Epithelial cell of prostate (primary cell): Measurements from ENCODE around the gene CD59.
"Not testable (repeated sequence)": the region's sequence is repeated elsewhere in the genome, so short reads cannot be mapped to it uniquely, and the experiment has no call there.

Experiments
- DNase-seq: peaks from one replicate; pipeline ENCODE4 v3.0.0-alpha.2; 2011; ENCODE audit warnings: low read depth, low spot score
- H3K27ac ChIP-seq: fragments of 450-650 bp; 2 replicates; pipeline ENCODE4 v1.5.1; 2017; ENCODE audit warnings: mild to moderate bottlenecking

CD59 gene

GRCh38 chr11:33697997-33698396 lies 38.2 kb downstream of the CD59 start:
- DNase-seq = no peak
- H3K27ac ChIP-seq = peak overlapping the region; percentile 100

GRCh38 chr11:33696931-33697638 lies 39.1 kb downstream of the CD59 start:
- no peak for DNase-seq

GRCh38 chr11:33696411-33696810 lies 39.8 kb downstream of the CD59 start:
- DNase-seq = no peak
- H3K27ac ChIP-seq = peak overlapping the region; percentile 100

More at GRCh38 chr11:33696931-33697638, 39.1 kb downstream of the CD59 start:
- peak overlapping the region; percentile 100 for H3K27ac ChIP-seq

- no peak for DNase-seq
- H3K27ac ChIP-seq = peak overlapping the region; percentile 100
Observed at GRCh38 chr11:33695051-33695566, 41.1 kb downstream of the CD59 start.

- peak overlapping the region; percentile 100 for H3K27ac ChIP-seq
- DNase-seq = no peak
Observed at GRCh38 chr11:33694346-33695050, 41.7 kb downstream of the CD59 start.

- H3K27ac ChIP-seq = peak overlapping the region; percentile 100
Observed at GRCh38 chr11:33692541-33692940, 43.7 kb downstream of the CD59 start.

GRCh38 chr11:33692013-33692504 lies 44.2 kb downstream of the CD59 start:
- peak; percentile 92 for DNase-seq
- peak overlapping the region; percentile 100 for H3K27ac ChIP-seq

More at GRCh38 chr11:33692541-33692940, 43.7 kb downstream of the CD59 start:
- no peak for DNase-seq

GRCh38 chr11:33691066-33691864 lies 45.0 kb downstream of the CD59 start:
- peak overlapping the region; percentile 100 for H3K27ac ChIP-seq
- DNase-seq = no peak

- H3K27ac ChIP-seq = peak overlapping the region; percentile 100
- DNase-seq = peak; percentile 100
Observed at GRCh38 chr11:33690290-33691065, 45.7 kb downstream of the CD59 start.

GRCh38 chr11:33689501-33689900 lies 46.7 kb downstream of the CD59 start:
- DNase-seq = no peak
- peak overlapping the region; percentile 100 for H3K27ac ChIP-seq

GRCh38 chr11:33689085-33689484 lies 47.1 kb downstream of the CD59 start:
- H3K27ac ChIP-seq = peak overlapping the region; percentile 100
- DNase-seq = peak; percentile 89

GRCh38 chr11:33687733-33688479 lies 48.3 kb downstream of the CD59 start:
- no peak for DNase-seq

GRCh38 chr11:33685082-33685481 lies 51.1 kb downstream of the CD59 start:
- DNase-seq = no peak
- H3K27ac ChIP-seq = no peak overlapping the region

More at GRCh38 chr11:33687733-33688479, 48.3 kb downstream of the CD59 start:
- peak overlapping the region; percentile 100 for H3K27ac ChIP-seq

GRCh38 chr11:33684003-33684706 lies 52.1 kb downstream of the CD59 start:
- no peak for DNase-seq
- H3K27ac ChIP-seq = no peak overlapping the region

- H3K27ac ChIP-seq = peak overlapping the region; percentile 29
- DNase-seq = peak; percentile 70
Observed at GRCh38 chr11:33682446-33682845, 53.8 kb downstream of the CD59 start.

GRCh38 chr11:33682019-33682418 lies 54.2 kb downstream of the CD59 start:
- DNase-seq = no peak
- peak overlapping the region; percentile 29 for H3K27ac ChIP-seq

- DNase-seq, H3K27ac ChIP-seq: not testable (repeated sequence)
Observed at GRCh38 chr11:33678616-33679015, 57.6 kb downstream of the CD59 start.
